HG03045 (cell line): Measurements from ENCODE around the gene USP2.

Experiments used
- ATAC-seq: cut with Tn5 transposase; IDR thresholded peaks from one replicate; pipeline ENCODE4 v1.9.1; 2021; ENCODE audit warnings: mild to moderate bottlenecking, moderate library complexity; ENCODE audit not compliant: unreplicated experiment

USP2 gene

DNA sequence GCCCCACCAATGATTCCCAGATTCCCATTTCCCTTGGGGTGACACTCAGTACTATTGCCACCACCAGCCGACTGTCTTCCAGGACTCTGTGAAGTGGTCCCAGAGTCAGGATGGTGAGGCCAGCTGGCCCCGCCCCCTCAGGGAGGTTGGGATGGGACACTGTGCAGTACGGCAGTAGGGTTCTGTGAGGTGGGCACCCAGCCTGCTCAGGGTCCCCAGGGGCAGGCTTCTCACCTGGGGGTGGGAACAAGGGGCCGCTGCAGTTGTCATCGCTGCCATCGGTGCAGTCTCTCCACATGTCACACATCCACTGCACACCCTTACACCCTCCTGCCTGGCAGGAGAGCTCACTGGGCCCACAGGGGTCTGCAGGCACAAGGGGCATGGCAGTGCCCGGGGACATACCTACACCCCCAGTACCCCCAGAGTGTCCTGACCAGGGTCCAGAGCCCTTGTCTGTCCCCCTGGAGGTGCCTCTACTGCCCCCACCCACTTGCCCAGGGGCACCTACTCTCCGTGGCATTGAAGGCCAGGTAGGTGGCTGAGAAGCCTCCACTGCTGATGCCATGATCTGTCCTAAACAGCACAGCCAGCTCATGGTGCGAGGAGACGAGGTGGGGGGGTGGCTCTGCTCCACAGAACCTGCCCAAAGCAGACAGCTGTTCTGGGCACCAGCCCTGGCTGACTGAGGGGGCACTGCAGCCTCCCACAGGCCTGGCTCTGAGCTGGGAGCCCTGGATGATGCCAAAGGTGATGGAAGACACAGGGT is 38.9 kb downstream of the USP2 start:
- no peak for ATAC-seq

DNA sequence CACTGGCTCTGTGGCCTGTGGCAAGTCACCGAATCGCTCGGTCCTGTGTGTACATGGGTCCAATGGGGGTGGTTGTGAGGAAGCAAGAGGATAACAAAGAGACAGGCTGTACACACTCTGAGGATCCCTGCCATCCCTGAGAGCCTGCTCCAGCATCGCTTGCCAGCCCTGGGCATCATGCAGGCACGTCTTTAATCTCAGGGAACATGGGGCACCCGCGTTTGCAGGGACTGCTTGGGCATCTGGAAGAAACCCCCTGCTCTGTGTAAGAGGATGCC is 39.5 kb downstream of the USP2 start:
- no peak for ATAC-seq

DNA sequence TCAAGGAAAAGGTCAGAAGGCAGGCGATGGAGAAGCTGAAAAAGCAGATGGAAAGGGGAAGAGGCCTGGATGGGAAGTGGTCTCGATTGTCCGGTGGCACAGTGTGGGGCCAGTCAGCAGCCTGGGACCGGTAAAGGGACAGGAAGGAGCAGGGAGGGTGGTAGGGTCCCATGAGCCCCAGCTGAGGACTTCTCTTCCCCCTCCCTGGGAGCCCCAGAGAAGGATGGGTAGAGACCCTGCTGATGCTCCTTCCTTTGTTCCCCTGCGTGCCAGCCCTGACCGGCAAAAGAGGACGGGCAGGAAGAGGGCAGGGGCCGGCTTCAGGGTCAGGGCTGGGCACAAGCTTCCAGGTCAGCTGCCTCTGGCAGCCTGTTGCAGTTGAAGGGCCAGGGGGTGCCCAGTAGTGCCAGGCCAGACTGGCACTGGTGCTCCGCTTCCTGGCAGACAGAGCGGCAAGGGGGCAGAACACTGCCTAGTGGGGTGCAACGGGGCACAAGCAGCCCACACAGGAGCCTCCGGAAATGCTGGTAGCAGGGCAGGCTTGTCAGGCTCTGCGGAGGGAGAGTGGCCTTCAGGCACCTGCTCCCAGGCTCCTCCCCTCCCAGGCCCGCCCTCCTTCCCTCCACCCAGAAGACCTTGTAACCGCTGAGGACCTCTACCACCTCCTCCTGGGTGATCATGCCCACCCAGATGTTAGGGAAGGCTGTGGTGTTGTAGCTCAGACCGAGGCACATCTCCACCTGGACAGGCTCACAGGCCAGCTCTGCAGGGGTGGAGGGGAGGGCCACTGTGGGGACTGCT is 40.1 kb downstream of the USP2 start:
- no peak for ATAC-seq

DNA sequence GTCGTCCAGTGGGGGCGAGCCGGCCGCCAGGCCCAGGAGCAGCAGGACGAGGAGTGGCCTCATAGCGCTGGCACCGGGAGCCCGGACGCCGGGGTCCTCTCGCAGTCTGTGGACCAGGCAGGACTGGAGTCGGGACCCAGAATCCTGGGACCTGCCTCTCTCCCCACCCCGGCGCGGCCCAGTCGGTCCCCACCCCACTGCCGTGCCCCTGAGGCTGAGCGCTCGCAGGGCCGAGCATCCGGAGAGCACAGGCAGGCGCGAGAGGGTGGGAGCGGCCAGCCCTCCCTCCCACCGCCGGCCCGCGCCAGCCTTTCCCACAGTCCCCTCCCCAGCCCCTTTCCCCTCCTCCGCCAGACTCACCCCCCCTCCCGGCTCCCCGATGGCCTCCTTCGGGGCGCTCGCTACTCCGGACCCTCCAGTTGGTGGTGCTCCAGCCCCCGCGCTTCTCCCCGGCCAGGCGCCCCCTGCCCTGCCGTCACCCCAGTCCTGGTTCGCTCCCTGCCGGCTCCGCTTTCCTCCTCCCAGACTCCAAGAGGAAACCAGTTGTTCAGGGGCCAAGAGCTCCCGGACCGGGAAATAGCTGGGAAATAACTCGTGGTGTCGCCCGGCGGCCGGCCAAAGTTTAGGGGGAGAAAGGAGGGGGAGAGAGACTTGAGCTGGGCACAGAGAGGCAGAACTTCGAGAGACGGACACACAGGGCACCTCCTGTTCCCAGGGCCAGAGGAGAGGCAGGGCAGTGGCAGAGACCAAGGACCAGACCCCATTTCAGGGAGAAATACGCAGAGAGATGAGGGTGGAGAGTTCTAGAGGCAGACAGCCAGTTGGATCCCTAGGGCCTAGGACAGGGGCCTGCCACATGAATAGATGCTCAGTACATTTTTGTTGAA is 40.9 kb downstream of the USP2 start, which contains the start of gene C1QTNF5:
Gene C1QTNF5, minus strand, starts transcription at position 549 of the 887 bp plus-strand sequence. Its CDS starts 486 bp downstream, at position 63.
- no peak for ATAC-seq

DNA sequence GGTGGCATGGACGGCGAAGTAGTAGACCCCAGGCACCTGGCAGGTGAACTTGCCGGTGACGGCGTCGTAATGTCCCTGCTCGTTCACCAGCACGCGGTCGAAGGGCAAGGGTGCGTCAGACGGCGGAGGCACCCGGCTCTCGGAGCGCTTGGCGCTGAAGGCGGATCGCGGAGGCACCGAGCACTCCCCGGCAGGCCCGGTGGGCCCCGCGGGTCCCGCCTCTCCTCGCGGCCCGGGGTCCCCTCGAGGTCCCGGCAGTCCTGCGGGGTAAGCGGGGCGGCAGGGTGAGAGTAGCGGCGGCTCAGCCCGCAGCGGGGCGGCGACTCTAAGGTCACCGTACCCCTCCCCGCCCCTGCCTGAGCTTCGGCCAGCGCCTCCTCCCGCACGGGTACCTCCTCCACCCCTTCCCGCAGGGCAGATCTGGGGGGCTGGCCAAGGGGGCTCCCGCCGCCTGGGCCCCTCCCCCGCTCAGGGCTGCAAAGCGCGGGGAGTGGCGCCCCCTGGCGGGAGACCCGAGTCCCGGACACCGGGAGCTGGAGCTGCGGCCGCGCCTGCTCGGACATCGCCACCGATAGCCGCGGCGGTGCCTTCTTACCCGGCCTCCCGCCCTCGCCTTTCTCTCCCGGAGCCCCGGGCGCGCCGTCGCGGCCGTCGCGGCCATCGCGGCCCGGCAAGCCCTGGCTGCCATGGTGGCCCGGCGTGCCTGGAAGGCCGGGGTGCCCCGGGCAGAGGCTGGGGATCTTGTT is 41.7 kb downstream of the USP2 start:
- no peak for ATAC-seq

DNA sequence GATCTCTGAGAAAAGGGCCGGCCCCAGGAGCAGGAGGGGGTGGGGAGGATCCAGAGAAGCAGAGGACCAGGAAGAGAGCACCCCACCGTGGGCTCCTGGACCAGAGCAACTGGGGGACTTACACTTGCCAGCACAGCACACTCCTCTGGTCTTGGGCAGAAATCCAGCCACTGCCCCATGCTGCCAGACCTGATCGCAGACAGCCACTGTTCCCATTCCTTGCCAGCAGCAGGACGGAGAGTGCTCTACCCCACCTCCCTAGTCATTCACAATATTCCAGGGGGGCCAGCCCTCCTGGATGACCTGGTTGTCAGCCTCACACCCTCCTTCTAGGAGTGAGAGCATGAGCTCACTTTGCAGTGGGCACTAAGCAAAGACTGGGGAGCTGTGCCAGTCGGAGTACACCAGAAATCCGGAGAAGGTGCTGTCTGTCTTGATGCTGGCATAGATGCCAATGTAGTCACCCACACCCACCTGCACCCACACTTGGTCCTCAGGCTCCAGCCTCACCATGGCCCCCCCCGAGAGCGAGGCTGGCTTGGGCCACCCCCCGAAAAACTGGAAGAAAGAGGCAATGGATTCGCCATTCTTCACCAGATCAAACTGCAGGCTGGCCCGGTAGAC is 42.4 kb downstream of the USP2 start:
- ATAC-seq, result no peak

DNA sequence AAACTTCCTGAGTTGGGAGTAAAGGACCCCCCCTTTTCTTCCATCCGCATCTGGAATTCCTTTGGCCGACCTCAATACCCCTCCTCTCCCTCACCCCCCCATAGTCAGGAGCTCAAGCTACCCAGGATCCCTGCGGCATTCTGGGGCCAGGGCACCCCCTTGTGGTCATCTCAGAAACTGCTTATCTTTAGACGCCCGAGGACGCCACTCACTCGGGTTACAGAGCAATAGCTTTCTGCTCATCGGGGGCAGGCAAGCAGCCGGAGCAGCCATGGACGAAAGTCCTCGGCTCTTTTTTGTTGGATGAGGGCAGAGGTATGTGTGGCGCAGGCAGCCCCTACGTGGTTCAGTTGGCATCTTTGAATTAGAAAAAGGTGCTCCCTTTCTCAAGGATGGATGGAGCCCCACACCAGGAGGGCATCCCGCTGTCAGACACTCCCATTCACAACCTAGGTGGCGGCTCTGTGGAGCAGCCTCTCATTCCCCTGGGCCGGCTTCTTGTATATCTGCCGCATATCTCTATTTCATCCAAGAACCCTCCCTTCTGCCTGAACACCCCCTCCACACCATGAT is 43.1 kb downstream of the USP2 start:
- no peak for ATAC-seq

DNA sequence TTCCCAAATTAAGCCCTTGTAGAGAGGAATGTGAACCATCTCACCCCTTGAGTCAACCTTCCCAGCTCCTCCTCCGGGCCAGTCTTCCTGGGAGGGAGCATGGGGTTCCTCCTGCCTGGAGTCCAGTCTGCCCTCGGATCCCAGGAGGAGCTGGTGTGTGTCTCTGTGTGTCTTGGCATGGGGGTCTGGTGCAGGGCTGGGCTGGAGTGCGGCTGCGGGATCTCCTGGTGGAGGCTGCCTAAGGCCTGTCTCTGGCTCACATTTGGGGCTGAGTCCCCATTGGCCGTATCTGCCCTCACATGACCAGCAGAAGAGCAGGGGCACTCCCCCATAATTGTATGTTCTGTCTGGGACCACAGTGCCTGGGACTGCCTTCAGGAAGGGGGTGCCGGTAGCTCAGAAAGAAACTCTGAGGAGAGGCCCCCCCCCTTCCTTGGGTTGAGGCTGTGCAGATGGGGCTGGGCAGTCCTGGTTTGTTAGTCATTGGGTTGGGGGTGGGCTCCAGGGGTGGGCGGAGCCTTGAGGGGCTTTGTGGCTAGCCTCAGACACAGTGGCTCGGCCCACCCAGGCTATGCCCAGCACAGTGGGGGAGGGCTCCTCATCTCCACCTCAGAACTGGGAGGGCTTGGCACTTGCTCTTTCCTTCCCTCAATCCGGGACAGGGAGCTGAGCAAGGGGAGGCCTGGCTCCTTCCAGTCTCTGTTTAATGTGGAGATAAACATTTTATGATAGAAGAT is 43.7 kb downstream of the USP2 start:
- no peak for ATAC-seq

DNA sequence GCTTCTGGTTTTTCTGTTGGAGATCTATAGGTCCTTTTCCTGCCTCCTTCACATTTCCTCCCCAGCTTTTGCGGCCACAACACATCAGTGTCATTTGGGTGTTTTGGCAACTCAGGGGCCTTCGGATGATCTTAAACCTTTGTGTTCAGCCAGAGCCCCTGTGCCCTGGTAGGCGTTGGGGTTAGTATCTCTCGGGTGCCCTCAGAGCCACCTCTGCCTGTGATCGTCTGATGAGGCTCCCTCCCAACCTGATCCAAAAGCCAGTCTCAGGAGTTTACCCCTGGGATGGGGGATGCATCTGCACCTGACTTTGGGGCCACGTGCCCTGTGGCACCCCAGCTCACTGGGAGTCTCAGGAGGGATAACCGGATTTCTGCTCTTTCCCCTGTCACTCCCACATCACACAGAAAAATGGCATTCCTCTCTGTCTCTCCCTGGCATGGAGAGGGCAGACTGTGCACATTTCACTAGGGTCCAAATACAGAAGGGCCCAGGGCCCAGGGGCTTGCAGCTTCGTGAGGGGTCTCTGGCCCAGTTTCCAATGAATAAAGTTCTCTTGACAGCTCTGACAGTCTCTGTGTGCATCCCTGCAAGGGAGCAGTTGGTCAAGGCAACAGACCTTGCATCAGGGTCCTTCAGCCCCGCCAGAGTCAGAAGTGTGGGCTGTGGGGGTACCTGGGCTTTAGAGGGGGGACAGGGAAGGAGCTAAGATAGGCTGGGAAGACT is 44.6 kb downstream of the USP2 start:
- ATAC-seq, result no peak

DNA sequence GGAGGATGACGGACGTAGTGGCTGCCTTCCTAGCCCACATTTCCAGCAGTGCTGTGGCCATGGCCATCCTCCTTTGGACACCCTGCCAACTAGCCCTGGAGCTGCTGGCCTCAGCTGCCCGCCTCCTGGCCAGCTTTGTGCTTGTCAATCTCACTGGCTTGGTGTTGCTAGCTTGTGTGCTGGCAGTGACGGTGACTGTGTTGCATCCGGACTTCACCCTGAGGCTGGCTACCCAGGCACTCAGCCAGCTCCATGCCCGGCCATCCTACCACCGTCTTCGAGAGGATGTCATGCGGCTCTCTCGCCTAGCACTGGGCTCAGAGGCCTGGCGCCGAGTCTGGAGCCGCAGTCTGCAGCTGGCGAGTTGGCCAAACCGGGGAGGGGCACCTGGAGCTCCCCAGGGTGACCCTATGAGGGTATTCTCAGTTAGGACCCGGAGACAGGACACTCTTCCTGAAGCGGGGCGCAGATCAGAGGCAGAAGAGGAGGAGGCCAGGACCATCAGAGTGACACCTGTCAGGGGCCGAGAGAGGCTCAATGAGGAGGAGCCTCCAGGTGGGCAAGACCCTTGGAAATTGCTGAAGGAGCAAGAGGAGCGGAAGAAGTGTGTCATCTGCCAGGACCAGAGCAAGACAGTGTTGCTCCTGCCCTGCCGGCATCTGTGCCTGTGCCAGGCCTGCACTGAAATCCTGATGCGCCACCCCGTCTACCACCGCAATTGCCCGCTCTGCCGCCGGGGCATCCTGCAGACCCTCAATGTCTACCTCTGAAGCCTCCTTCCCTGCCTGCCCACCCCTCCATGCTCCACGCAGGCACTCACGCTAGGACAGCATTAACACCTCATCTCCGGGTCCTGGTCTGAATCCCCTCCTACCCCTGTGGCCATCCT is 45.6 kb downstream of the USP2 start:
- ATAC-seq, result no peak

DNA sequence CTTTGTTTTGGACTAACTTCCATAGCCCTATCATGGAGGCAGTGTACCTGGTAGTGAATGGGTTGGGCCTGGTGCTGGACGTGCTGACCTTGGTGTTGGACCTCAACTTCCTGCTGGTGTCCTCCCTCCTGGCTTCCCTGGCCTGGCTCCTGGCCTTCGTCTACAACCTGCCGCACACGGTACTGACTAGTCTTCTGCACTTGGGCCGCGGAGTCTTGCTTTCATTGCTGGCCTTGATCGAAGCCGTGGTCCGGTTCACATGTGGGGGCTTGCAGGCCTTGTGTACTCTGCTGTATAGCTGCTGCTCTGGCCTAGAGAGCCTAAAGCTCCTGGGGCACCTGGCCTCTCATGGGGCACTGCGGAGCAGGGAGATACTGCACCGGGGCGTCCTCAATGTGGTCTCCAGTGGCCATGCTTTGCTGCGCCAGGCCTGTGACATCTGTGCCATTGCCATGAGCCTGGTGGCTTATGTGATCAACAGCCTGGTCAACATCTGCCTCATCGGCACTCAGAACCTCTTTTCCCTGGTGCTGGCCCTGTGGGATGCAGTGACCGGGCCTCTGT is 46.3 kb downstream of the USP2 start:
- no peak for ATAC-seq

DNA sequence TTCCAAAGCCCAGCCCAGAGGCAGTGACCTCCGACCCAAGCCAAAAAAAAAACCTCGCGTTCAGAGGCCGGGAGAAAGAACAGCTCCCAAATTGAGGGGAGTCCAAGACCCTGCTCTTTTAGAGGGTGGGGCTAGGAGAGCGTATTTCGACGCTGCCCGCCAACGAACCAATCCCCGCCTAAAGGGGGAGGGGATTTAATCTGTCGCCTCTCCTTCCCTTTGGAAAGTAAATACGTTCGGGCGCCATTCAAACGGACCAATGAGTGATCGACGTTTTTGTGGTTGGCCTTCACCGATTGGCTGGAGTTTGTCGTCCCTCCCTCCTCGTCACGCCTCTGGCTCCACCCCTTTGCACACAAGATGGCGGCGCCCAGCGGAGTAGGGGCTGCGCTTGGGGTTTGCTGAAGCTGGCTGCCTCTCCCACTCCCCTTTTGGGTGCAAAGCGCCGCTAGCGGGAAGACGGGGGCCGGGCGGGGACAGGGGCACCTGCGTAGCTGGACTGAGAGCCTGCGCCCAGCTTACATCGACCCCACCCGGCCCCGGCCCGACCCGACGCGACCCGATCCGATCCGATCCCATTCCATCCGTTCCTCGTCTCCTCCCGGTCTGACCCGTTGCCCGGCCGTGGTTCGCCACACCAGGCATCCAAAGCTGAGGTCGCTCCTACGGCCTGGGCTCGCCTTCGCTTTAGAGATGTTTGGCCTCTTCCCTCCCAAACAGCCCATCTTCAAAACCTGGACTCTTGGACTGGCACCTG is 47.1 kb downstream of the USP2 start, which contains the start of gene RNF26:
Gene RNF26, plus strand, starts transcription at position 354 of the 757 bp plus-strand sequence. CDS start 596 bp downstream, outside the sequence.
- peak; percentile 93 for ATAC-seq

DNA sequence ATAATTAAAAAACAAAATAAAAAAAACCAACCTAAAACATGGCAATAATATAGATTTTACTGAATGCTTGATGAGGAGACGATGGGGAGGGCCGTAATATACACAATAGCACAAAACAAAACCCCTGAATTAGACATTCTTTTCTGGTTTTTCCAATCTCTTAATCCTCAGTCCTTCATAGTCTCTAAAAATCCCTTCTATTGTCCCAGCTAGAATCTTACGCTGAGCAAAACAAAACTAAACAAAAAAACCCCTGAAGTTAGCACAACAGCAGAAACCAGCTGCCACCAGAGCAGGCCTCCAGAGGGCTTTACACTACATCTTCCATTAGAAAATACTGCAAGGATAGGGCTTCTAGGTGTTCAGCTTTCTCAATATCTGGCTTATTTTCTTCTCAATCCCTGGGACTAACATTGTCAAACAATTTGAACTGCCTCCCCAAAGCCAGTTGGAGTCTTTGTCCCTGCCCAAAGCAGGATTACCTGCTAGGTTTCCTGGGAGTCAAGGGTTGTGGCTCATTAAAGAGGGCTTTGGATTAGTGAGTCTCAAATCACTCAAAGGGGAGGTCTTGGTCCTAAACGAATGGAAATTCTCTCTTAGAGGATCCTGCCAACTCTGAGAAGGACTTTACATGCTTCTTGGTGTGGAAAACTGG is 49.3 kb downstream of the USP2 start:
- ATAC-seq, result no peak

DNA sequence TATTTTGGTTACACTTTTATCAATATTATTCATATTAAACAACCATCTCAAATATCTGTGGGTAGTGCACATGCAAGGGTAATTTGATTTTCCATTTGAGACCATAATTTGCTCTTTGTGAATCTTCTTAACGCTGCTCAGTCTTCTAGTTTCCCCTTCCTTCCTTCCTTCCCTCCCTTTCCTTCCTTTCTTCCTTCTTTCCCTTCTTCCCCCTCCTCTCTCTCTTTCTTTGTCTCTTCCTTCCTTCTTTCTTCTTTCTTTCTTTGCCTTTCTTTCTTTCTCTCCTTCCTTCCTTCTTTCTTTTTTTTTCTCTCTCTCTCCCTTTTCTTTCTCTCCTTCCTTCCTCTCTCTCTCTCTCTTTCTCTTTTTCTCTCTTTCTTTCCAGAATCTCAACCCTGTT is 51.3 kb downstream of the USP2 start:
- ATAC-seq, result no peak

DNA sequence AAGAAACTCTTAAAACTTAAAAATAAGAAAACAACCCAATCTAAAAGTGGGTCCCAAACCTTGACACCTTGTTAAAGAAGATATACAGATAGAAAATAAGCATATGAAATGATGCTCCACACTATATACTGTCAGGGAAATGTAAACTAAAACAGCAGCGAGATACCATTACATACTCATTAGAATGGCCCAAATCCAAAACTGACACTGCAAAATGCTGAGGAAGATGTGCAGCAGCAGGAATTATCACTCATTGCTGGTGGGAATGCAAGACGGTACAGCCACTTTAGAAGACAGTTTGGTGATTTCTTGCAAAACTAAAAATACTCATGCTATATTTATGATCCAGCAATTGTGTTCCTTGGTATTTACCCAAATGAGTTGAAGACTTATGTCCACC is 52.2 kb downstream of the USP2 start:
- no peak for ATAC-seq

DNA sequence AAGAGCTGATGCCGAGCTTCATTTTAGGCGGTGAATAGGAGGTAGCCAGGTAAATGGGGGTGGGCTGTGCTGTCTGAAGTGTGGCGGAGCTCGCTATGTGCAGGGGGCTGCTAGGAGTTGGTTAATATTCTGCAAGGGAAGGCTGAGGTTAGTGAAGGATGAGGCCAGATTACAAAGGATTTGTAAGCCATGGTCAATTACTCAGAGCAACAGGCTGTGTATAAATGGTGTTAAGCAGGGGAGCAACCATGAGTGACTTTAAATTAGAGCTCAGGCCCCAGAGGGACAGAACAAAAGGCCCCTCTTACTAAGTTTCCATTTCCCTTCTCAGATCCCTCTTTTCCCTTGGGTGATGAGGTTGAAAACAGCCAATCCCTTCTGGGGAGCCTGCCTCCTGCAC is 57.3 kb downstream of the USP2 start:
- no peak for ATAC-seq
